ENCODE results near the gene TBC1D14. TPM values are rescaled to one million over a fixed set of nuclear protein-coding genes. Genes with fewer than 3 reads are reported as not detected.

TBC1D14 gene
- total and polyA plus RNA-seq, 4 donors, result 15.1 to 60.1 (median 46.4) TPM

GRCh38 chr4:7067126-7067451 is 157.5 kb downstream of the TBC1D14 start:
- no peak for ATAC-seq (ENCODE audit: insufficient read depth, low FRiP score)
- Histone ChIP-seq H3K4me3 (peak overlapping the region; percentile 94), H3K9ac (ENCODE audit: insufficient read depth in 1 of 2, low read length in 2 of 2) (peak overlapping the region in 1 of 2 donors; percentile 46), H3K9me3 (ENCODE audit: control insufficient read depth in 4 of 4, insufficient read depth in 3 of 4, low read length in 3 of 4) (no peaks in the 10 kb centered on the region), H3K27ac (ENCODE audit: low read depth in 1 of 2, low read length in 1 of 2) (peak overlapping the region; percentile 36 to 95), H3K4me1 (ENCODE audit: control insufficient read depth in 5 of 5, insufficient read depth in 5 of 5, low read length in 5 of 5) (peaks cover 5 to 16% (median 8%) of the 10 kb centered on the region in 5 donors), H3K36me3 (ENCODE audit: control insufficient read depth in 4 of 4, insufficient read depth in 4 of 4, low read length in 4 of 4) (peaks cover under 1 to 21% (median 15%) of the 10 kb centered on the region in 4 donors), H3K27me3 (ENCODE audit: control insufficient read depth in 3 of 3, insufficient read depth in 3 of 3, low read length in 2 of 3) (no peaks in the 10 kb centered on the region)
- WGBS, 2 donors, result 1 to 3% methylated on average over 13 of the region's 13 CpGs
- DNase-seq, result peak in 1 of 3 donors; percentile 2
- TF ChIP-seq CTCF (IDR thresholded peaks at IDR 0.05; ENCODE audit: control extremely low read depth, extremely low read depth), result no peak

GRCh38 chr4:7067452-7068278 is 158.0 kb downstream of the TBC1D14 start, which contains the start of gene GRPEL1:
Gene GRPEL1 (minus strand): TSS chr4:7068064. CDS start chr4:7068032, 32 bp downstream.
- H3K27ac ChIP-seq (ENCODE audit: low read depth in 1 of 2, low read length in 1 of 2), result peak within 1 kb of the TSS; percentile 95
- peak; percentile 96 for ATAC-seq (ENCODE audit: insufficient read depth, low FRiP score)
- peak within 1 kb of the TSS; percentile 94 for H3K4me3 ChIP-seq
- H3K9me3 ChIP-seq (ENCODE audit: control insufficient read depth in 4 of 4, insufficient read depth in 3 of 4, low read length in 3 of 4), result no peaks in the 10 kb centered on the region
- peaks cover 0 to 19% (median 14%) of the 10 kb centered on the region in 4 donors for H3K36me3 ChIP-seq (ENCODE audit: control insufficient read depth in 4 of 4, insufficient read depth in 4 of 4, low read length in 4 of 4)
- DNase-seq, result peak; percentile 100
- H3K9ac ChIP-seq (ENCODE audit: insufficient read depth in 1 of 2, low read length in 2 of 2), result peak within 1 kb of the TSS; percentile 26 to 86
- no peak for TF ChIP-seq CTCF (IDR thresholded peaks at IDR 0.05; ENCODE audit: control extremely low read depth, extremely low read depth)
- no peaks in the 10 kb centered on the region for H3K27me3 ChIP-seq (ENCODE audit: control insufficient read depth in 3 of 3, insufficient read depth in 3 of 3, low read length in 2 of 3)
- WGBS, 2 donors, result 0 to 1% methylated on average over 77 to 81 of the region's 81 CpGs
- peaks cover 5 to 16% (median 8%) of the 10 kb centered on the region in 5 donors for H3K4me1 ChIP-seq (ENCODE audit: control insufficient read depth in 5 of 5, insufficient read depth in 5 of 5, low read length in 5 of 5)

GRCh38 chr4:7068279-7068842 is 158.7 kb downstream of the TBC1D14 start:
- no peaks in the 10 kb centered on the region for H3K27me3 ChIP-seq (ENCODE audit: control insufficient read depth in 3 of 3, insufficient read depth in 3 of 3, low read length in 2 of 3)
- ATAC-seq (ENCODE audit: insufficient read depth, low FRiP score), result no peak
- no peaks in the 10 kb centered on the region for H3K9me3 ChIP-seq (ENCODE audit: control insufficient read depth in 4 of 4, insufficient read depth in 3 of 4, low read length in 3 of 4)
- H3K36me3 ChIP-seq (ENCODE audit: control insufficient read depth in 4 of 4, insufficient read depth in 4 of 4, low read length in 4 of 4), result peaks cover 0 to 14% (median 10%) of the 10 kb centered on the region in 4 donors
- WGBS, 2 donors, result 0 to 1% methylated on average over 44 to 50 of the region's 50 CpGs
- H3K4me1 ChIP-seq (ENCODE audit: control insufficient read depth in 5 of 5, insufficient read depth in 5 of 5, low read length in 5 of 5), result peaks cover 5 to 16% (median 8%) of the 10 kb centered on the region in 5 donors
- no peak for TF ChIP-seq CTCF (IDR thresholded peaks at IDR 0.05; ENCODE audit: control extremely low read depth, extremely low read depth)
- H3K4me3 ChIP-seq, result peak overlapping the region; percentile 68
- peak overlapping the region; percentile 94 to 95 for H3K27ac ChIP-seq (ENCODE audit: low read depth in 1 of 2, low read length in 1 of 2)
- no peak for DNase-seq
- H3K9ac ChIP-seq (ENCODE audit: insufficient read depth in 1 of 2, low read length in 2 of 2), result peak overlapping the region; percentile 26 to 86

Data from lung (tissue), 12 donors.